ENCODE data around the gene EBPL. TPM values are rescaled to one million over a fixed set of nuclear protein-coding genes. Genes with fewer than 3 reads are reported as not detected.

The EBPL gene
- polyA plus RNA-seq, 1 of the 3 experiments (the other 2 are of a cell fraction): 113 TPM

GRCh38 chr13:49636705-49637104, 54.6 kb downstream of the EBPL start:
- Histone ChIP-seq H3K4me3 (ENCODE audit: low read depth in 2 of 2, low read length in 1 of 2) (no peak overlapping the region), H3K9me3 (no peaks in the 10 kb centered on the region), H3K9ac (no peak overlapping the region), H3K36me3 (replicated peaks in 1 of 2; ENCODE audit: control insufficient read depth in 1 of 2, insufficient read depth in 2 of 2, low read length in 1 of 2) (no peaks in the 10 kb centered on the region), H4K20me1 (ENCODE audit: insufficient read depth) (no peaks in the 10 kb centered on the region), H3K4me1 (ENCODE audit: control insufficient read depth in 1 of 2, insufficient read depth in 2 of 2, low read depth in 1 of 2, low read length in 1 of 2) (no peaks in the 10 kb centered on the region), H2AFZ (ENCODE audit: low read depth) (no peak overlapping the region), H3F3A (replicated peaks; ENCODE audit: insufficient read depth) (no peaks in the 10 kb centered on the region), H3K9me2 (no peaks in the 10 kb centered on the region), H3K79me2 (ENCODE audit: insufficient read depth) (no peaks in the 10 kb centered on the region), H3K27me3 (ENCODE audit: insufficient read depth) (no peaks in the 10 kb centered on the region), H3K4me2 (no peak overlapping the region), H3K27ac (ENCODE audit: low read depth in 2 of 2, low read length in 1 of 2) (no peak overlapping the region)
- POLR2A ChIA-PET: no interaction called here
- no peak for TF ChIP-seq ELF1 (IDR thresholded peaks at IDR 0.05)
- TF ChIP-seq SIN3A (IDR thresholded peaks at IDR 0.05; ENCODE audit: borderline replicate concordance, low read depth, low read length): no peak
- no peak for TF ChIP-seq MEF2A (IDR thresholded peaks at IDR 0.05; ENCODE audit: borderline replicate concordance, low read depth)
- TF ChIP-seq MAX (IDR thresholded peaks at IDR 0.05; ENCODE audit: low read depth): no peak
- no peak for TF ChIP-seq CTCF (IDR thresholded peaks at IDR 0.05)
- no peak for TF ChIP-seq REST (IDR thresholded peaks at IDR 0.05; ENCODE audit: low read depth, low read length)
- TF ChIP-seq TEAD4 (IDR thresholded peaks at IDR 0.05; ENCODE audit: borderline replicate concordance, insufficient read depth): no peak
- TF ChIP-seq FOXJ3 (CRISPR knock-in tag; IDR thresholded peaks at IDR 0.05): no peak
- no peak for TF ChIP-seq EZH2phosphoT487 (IDR thresholded peaks at IDR 0.05; ENCODE audit: borderline replicate concordance, low read depth)
- TF ChIP-seq SMC3 (IDR thresholded peaks at IDR 0.05; ENCODE audit: low read depth, low read length): no peak
- no peak for TF ChIP-seq FOXM1 (IDR thresholded peaks at IDR 0.05; ENCODE audit: low read depth)
- TF ChIP-seq GATA2 (CRISPR knock-in tag; IDR thresholded peaks at IDR 0.05): no peak
- TF ChIP-seq YY1 (IDR thresholded peaks at IDR 0.05; ENCODE audit: low read depth): no peak
- TF ChIP-seq PBX3 (IDR thresholded peaks at IDR 0.05): no peak
- TF ChIP-seq USF1 (IDR thresholded peaks at IDR 0.05; ENCODE audit: borderline replicate concordance, low read depth): no peak
- TF ChIP-seq JUND (IDR thresholded peaks at IDR 0.05): no peak
- CTCF ChIA-PET: no interaction called here
- WGBS (ENCODE audit: low lambda C conversion rate): 85% methylated on average over 5 of the region's 5 CpGs
- no peak for DNase-seq

All from SK-N-SH (cell line).